ENCODE measurements around the gene MMP21. TPM values are rescaled to one million over a fixed set of nuclear protein-coding genes. Genes with fewer than 3 reads are reported as not detected.

The MMP21 gene, protein sequence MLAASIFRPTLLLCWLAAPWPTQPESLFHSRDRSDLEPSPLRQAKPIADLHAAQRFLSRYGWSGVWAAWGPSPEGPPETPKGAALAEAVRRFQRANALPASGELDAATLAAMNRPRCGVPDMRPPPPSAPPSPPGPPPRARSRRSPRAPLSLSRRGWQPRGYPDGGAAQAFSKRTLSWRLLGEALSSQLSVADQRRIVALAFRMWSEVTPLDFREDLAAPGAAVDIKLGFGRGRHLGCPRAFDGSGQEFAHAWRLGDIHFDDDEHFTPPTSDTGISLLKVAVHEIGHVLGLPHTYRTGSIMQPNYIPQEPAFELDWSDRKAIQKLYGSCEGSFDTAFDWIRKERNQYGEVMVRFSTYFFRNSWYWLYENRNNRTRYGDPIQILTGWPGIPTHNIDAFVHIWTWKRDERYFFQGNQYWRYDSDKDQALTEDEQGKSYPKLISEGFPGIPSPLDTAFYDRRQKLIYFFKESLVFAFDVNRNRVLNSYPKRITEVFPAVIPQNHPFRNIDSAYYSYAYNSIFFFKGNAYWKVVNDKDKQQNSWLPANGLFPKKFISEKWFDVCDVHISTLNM
- total RNA-seq: under 1 TPM in 1 of 2 experiments, not detected in 1; 0.10 TPM

DNA sequence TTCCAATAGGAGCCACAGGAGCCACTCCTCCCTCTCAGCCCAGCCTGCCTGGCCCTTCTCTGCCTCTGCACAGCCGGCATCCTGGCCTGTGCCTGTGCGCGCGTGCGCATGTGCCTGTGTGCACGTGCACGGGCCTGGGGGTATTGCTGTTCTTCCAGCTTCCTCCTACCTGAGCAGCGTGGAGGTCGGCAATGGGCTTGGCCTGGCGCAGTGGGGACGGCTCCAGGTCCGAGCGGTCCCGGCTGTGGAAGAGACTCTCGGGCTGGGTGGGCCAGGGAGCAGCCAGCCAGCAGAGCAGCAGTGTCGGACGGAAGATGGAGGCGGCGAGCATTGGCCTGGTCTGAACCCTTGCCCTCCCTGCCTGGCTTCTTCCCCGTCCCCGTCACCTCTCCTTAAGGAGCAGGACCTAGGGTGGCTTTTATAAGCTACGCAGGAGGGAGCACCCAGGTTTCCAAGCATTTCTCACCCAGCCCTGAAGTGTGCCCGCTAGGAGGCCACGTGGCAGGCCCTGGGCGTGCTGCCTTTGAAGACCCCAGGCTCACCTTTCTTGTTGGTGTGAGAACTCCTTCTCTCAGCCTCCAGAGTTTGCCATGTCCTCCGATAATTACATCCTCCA lies at the start of gene MMP21:
Gene MMP21, minus strand, starts transcription at position 331 of the 616 bp plus-strand sequence. Its CDS starts 0 bp downstream, at position 331.
- ChIA-PET POLR2A (no interaction called here), CTCF (no interaction called here)
- no peak within 1 kb of the TSS for H3K4me3 Mint-ChIP-seq
- no peaks in the 10 kb centered on the region for H3K4me1 Mint-ChIP-seq
- no peak for DNase-seq
- peaks cover 5% of the 10 kb centered on the region for H3K27me3 Mint-ChIP-seq
- no peaks in the 10 kb centered on the region for H3K36me3 Mint-ChIP-seq (ENCODE audit: low read depth)
- H3K27ac Mint-ChIP-seq: no peak within 1 kb of the TSS
- H3K9me3 Mint-ChIP-seq: no peaks in the 10 kb centered on the region

DNA sequence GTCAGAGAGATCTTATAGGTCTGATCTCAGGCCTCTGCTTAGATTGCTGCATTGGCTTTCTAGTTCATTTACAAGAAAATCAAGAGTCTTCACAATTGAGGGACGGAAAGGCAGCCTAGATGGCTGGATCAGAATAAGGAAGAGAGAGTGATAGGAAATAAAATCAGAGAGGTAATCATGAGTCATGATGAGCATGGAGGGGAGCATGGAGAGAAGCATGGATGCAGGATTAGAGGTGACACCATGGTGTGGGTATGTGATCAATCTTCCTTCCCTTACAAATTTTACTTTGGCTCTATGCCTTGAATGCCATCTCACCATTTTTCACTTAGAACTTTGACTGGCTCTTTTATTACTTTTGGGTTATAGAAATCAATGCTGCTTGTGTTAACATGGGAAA lies 49.1 kb upstream of the MMP21 start:
- H3K27ac Mint-ChIP-seq: no peak overlapping the region
- CTCF ChIA-PET: no interaction called here
- no peaks in the 10 kb centered on the region for H3K9me3 Mint-ChIP-seq
- H3K36me3 Mint-ChIP-seq (ENCODE audit: low read depth): peaks cover 27% of the 10 kb centered on the region
- POLR2A ChIA-PET: no interaction called here
- DNase-seq: no peak
- H3K4me3 Mint-ChIP-seq: no peak overlapping the region
- H3K27me3 Mint-ChIP-seq: no peaks in the 10 kb centered on the region
- peaks cover 37% of the 10 kb centered on the region for H3K4me1 Mint-ChIP-seq

DNA sequence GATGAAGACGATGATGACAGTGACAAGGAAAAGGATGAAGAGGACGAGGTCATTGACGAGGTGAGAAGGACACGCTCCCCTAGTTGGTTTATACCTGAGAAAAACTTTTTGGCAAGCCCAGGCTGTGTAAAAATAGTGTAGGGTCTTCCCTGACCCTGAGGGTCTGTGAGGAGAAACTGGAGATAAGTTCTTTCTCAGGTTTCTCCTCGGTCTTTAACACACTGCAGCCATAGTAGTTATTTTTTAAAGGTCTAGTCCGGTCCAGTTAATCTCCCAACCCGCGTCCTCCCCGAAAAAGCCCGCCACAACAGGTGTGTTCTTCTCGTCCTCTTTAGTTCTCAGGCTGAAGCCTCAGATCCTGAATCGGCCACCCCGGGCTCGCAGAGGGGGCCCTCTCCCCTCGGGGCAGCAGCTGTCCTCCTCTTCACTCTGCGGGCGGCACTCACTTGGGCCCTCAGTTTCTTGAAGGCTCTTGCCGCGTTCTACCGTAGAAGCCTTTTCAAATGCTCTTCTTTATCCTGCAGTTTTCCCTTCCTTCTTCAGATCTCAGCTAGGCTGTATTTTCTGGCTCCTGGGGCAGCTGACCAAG lies 48.1 kb upstream of the MMP21 start:
- no peak overlapping the region for H3K27ac Mint-ChIP-seq
- POLR2A ChIA-PET: no interaction called here
- peaks cover 35% of the 10 kb centered on the region for H3K4me1 Mint-ChIP-seq
- peak; percentile 6 for DNase-seq
- H3K36me3 Mint-ChIP-seq (ENCODE audit: low read depth): peaks cover 18% of the 10 kb centered on the region
- H3K9me3 Mint-ChIP-seq: no peaks in the 10 kb centered on the region
- CTCF ChIA-PET: no interaction called here
- H3K4me3 Mint-ChIP-seq: no peak overlapping the region
- no peaks in the 10 kb centered on the region for H3K27me3 Mint-ChIP-seq

DNA sequence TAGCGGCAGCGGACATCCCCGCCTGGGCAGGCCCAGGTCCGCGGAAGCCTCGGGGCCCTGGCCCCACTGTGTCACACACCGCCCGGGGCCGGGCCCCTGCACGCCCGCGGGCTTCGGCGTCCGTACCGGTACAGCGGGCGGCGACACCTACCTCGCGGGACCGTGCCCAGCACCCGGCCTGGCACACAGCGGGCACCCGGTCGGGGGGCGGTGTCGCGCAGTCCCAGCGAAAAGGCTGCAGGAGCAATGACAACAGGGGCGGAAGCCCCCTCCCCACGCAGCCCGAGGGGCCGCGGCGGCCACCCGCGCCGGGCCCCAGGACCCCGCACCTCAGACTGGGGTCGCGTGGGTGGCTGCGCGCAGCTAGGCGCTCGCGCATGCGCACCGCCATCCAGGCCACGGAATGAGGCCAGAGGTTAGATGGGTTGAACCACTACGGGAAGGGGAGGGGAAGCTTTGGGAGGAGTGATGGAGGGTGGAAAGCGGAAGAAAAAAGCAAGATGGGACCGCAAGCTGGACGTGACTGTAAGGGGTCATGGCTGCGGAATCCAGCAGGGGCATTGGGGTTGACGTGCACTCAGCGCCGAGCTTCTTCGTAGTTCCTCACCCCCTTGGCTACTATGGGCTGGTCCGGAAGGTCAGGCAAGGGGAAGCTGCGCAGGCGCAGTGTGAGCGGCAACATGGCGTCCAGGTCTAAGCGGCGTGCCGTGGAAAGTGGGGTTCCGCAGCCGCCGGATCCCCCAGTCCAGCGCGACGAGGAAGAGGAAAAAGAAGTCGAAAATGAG lies 47.4 kb upstream of the MMP21 start, which contains the start of the genes BCCIP and UROS:
Gene BCCIP, plus strand, starts transcription at position 669 of the 785 bp plus-strand sequence. Its CDS starts 12 bp downstream, at position 681.
Gene UROS, minus strand, starts transcription at position 381 of the 785 bp plus-strand sequence. CDS start 6,759 bp downstream, outside the sequence.
- POLR2A ChIA-PET: no interaction called here
- H3K27ac Mint-ChIP-seq: peak within 1 kb of the TSS; percentile 61
- H3K9me3 Mint-ChIP-seq: no peaks in the 10 kb centered on the region
- DNase-seq: peak; percentile 93
- H3K4me3 Mint-ChIP-seq: peak within 1 kb of the TSS; percentile 73
- CTCF ChIA-PET: no interaction called here
- H3K36me3 Mint-ChIP-seq (ENCODE audit: low read depth): peaks cover 13% of the 10 kb centered on the region
- no peaks in the 10 kb centered on the region for H3K27me3 Mint-ChIP-seq
- H3K4me1 Mint-ChIP-seq: peaks cover 32% of the 10 kb centered on the region

DNA sequence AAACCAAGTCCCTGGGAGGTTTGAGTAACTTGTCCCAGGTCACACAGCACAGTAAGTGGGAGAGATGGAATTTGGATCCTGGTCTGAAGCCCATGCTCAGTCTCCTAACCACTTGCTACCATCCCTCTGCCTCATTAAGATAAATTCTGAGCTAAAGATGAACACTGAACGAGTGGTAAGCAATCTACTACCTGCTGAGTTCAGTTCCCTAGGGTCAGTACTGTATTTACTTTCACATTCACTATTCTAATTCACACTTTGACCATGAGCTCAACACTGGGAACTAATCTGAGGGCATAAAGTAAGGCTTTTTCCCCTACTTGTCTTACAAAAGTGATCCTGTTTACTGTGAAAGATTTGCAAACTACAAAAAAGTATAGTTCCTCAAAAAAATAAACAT lies 45.1 kb upstream of the MMP21 start:
- Mint-ChIP-seq H3K27ac (no peak overlapping the region), H3K9me3 (no peaks in the 10 kb centered on the region), H3K4me3 (no peak overlapping the region), H3K27me3 (no peaks in the 10 kb centered on the region), H3K4me1 (peaks cover 19% of the 10 kb centered on the region), H3K36me3 (ENCODE audit: low read depth) (peaks cover 2% of the 10 kb centered on the region)
- no peak for DNase-seq
- POLR2A ChIA-PET: no interaction called here
- CTCF ChIA-PET: no interaction called here

DNA sequence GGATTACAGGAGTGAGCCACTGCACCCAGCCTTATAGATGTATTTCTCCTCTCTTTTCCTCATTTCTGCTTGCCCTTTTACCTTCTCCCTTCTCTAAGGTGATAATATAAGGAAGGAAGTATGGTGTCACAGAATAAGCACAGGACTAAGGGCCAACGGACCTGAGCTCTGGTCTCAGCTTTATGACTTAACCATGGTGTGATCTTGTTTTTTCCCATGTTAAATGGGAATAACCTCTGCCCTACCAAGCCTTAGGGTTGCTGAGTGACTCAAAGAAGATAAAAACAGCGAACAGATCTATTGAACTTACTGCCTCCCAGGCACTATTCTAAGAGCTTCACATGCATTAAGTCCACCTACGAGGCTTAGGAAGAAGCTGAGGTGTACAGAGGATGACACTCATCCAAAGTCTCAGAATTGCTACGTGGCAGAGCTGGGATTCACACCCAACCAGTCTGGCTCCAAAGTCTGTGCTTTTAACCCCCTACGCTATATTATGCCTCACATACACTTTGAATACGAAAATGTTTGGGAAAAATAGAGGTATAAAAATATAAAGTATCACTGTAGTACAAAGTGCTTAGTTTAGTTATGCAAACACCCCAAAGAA lies 41.8 kb upstream of the MMP21 start:
- ChIA-PET CTCF (interaction anchor here (0.7 kb wide), 1 partner anchor 18 kb away, joined by 4 read pairs; no protein-coding TSS in a partner anchor), POLR2A (no interaction called here)
- Mint-ChIP-seq H3K4me3 (no peak overlapping the region), H3K36me3 (ENCODE audit: low read depth) (peaks cover 9% of the 10 kb centered on the region), H3K27ac (no peak overlapping the region), H3K27me3 (no peaks in the 10 kb centered on the region), H3K9me3 (no peaks in the 10 kb centered on the region), H3K4me1 (peaks cover 14% of the 10 kb centered on the region)
- no peak for DNase-seq

DNA sequence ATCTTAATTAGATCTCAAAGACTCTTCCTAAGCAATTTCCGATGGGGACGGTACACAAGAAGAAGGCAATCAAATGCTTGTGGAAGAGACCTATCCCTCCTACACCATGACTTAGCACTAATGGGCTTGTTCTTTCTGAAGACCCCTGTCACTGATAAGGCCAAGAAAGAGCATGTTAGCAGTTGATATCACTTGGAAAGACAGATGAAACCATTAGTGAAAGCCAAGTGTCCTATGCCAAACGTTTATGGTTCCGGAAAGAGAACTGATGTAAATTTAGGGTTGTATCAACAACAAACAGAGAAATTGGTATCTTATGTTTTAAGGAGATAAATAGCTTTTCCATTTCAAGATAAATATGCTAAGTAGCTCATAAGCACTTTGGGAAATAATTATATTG lies 40.9 kb upstream of the MMP21 start:
- ChIA-PET POLR2A (no interaction called here), CTCF (interaction anchor here (0.6 kb wide), 1 partner anchor 70 kb away, joined by 3 read pairs; no protein-coding TSS in a partner anchor)
- no peak overlapping the region for H3K27ac Mint-ChIP-seq
- no peak overlapping the region for H3K4me3 Mint-ChIP-seq
- H3K9me3 Mint-ChIP-seq: no peaks in the 10 kb centered on the region
- peaks cover 8% of the 10 kb centered on the region for H3K4me1 Mint-ChIP-seq
- H3K36me3 Mint-ChIP-seq (ENCODE audit: low read depth): peaks cover 9% of the 10 kb centered on the region
- DNase-seq: no peak
- H3K27me3 Mint-ChIP-seq: no peaks in the 10 kb centered on the region

DNA sequence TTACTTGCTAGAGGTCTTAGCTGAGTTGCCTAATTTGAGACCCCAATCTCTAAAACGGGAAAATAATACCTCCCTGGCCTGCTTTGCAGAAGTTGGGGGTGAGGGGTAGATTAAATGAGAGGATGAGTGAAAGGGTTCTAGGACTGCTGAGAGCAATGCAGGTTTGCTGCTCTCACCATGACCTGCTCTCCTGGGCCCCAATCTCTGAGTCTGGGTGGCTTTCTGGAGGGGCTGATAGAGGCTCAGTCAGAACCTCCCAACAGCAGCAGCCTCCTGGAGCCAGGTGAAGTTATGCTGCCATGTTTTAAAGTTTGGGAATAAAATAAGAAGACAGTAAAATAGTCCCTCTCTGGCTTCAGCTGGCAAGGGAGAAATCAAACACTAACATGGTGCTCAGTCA lies 40.1 kb upstream of the MMP21 start:
- peaks cover 2% of the 10 kb centered on the region for H3K4me1 Mint-ChIP-seq
- no peak overlapping the region for H3K27ac Mint-ChIP-seq
- DNase-seq: no peak
- no peaks in the 10 kb centered on the region for H3K27me3 Mint-ChIP-seq
- ChIA-PET CTCF (no interaction called here), POLR2A (no interaction called here)
- H3K4me3 Mint-ChIP-seq: no peak overlapping the region
- no peaks in the 10 kb centered on the region for H3K9me3 Mint-ChIP-seq
- H3K36me3 Mint-ChIP-seq (ENCODE audit: low read depth): peaks cover 13% of the 10 kb centered on the region

DNA sequence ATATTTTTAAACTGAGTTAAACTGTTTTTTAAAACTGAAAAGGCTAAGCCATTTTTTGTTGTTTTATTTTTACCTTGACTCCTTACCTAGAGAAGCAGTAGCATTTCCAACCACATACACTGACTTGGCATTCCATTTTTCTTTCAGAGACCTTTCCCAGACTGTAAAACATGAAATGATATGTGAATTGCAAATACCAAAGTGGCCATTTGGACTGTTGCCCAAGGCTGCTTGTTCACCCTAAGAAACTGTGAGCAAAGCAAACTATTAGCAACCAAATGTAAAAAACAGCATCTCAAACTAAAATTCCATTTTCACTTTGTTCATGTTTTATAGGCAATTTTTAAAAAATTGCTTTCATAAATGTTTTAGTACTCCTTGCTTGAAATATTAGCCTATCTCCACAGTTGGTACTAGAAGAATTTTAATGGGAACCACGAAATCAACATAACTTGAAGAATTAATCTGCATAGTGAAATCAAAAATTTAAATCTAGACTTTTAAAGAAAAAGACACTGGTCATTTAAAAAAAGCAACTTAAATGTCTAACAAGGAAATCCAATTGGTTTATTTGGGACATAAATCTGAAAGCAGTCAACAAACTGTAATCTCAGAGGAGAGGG lies 36.6 kb upstream of the MMP21 start:
- H3K36me3 Mint-ChIP-seq (ENCODE audit: low read depth): peaks cover 25% of the 10 kb centered on the region
- ChIA-PET CTCF (no interaction called here), POLR2A (no interaction called here)
- no peaks in the 10 kb centered on the region for H3K9me3 Mint-ChIP-seq
- DNase-seq: no peak
- no peaks in the 10 kb centered on the region for H3K27me3 Mint-ChIP-seq
- no peak overlapping the region for H3K4me3 Mint-ChIP-seq
- H3K4me1 Mint-ChIP-seq: peaks cover 6% of the 10 kb centered on the region
- H3K27ac Mint-ChIP-seq: no peak overlapping the region

DNA sequence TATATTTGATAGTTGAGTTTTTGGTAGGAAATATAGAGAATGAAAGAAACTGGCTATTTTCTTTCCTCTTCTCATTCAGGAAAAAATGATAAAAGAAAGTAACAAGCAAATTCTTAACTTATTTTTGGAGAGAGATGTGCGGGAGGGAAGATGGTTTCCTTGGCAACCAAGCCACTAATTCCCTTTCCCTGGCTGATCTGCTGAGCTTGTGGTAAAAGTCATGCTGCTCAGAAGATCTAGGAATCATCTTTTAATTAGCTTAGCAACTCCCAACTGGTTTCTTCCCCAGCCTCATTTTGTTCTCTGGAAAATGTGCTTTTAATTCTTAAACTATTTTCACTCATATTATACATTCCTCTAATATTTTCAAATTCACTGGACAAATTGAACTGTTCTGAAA lies 35.6 kb upstream of the MMP21 start:
- CTCF ChIA-PET: no interaction called here
- no peak for DNase-seq
- Mint-ChIP-seq H3K4me3 (no peak overlapping the region), H3K27me3 (no peaks in the 10 kb centered on the region), H3K27ac (no peak overlapping the region), H3K36me3 (ENCODE audit: low read depth) (peaks cover 28% of the 10 kb centered on the region), H3K9me3 (no peaks in the 10 kb centered on the region), H3K4me1 (peaks cover 6% of the 10 kb centered on the region)
- POLR2A ChIA-PET: no interaction called here

DNA sequence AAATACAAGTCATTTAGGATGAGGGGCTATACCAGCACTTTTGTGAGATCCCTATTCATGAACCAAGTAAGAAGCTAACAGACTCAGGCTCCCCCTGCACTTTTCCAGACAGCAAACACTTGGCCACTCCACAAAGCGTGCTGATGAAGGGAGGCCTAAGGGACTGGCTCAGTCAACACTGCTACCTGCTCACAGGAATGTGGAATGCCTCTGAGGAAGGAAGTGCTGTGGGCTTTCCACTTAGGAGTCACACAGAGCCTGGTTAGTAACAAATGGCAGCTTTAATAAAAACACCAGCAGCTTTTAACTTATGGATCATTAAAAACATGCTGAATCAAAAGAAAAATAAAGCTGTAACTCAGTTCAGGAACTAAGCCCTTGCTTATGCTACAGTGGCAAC lies 32.4 kb upstream of the MMP21 start:
- ChIA-PET CTCF (no interaction called here), POLR2A (no interaction called here)
- Mint-ChIP-seq H3K4me1 (peaks cover 6% of the 10 kb centered on the region), H3K9me3 (no peaks in the 10 kb centered on the region), H3K36me3 (ENCODE audit: low read depth) (peaks cover 25% of the 10 kb centered on the region), H3K4me3 (no peak overlapping the region), H3K27me3 (no peaks in the 10 kb centered on the region), H3K27ac (no peak overlapping the region)
- DNase-seq: no peak

DNA sequence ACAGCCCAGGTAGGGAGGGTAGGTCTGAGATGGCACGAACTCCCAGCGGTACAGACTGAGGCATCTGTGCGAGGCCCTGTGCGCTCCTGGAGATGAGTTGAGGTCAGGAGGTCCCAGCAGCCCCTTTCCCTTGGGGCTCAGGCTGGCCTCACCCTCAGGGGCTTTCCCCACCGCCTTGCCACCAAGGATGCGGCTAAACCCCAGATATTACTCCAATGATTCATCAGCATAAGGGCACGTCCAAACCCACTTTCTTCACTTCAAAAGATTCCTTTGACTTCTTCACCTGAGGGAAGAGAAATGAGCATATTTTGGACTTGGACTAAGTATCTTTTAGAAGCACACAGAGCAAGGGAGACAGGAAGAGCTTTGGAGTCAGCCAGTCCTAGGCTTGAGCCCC lies 27.1 kb upstream of the MMP21 start:
- peaks cover 3% of the 10 kb centered on the region for H3K4me1 Mint-ChIP-seq
- H3K4me3 Mint-ChIP-seq: no peak overlapping the region
- H3K36me3 Mint-ChIP-seq (ENCODE audit: low read depth): peaks cover 9% of the 10 kb centered on the region
- no peaks in the 10 kb centered on the region for H3K9me3 Mint-ChIP-seq
- no peak overlapping the region for H3K27ac Mint-ChIP-seq
- ChIA-PET POLR2A (no interaction called here), CTCF (interaction anchor here (0.6 kb wide), 1 partner anchor 851 kb away, joined by 3 read pairs; no protein-coding TSS in a partner anchor)
- no peak for DNase-seq
- no peaks in the 10 kb centered on the region for H3K27me3 Mint-ChIP-seq
